ENCODE data around the gene MRPL52.
"Not testable (repeated sequence)": the region's sequence is repeated elsewhere in the genome, so short reads cannot be mapped to it uniquely, and the experiment has no call there.

MRPL52 gene

DNA sequence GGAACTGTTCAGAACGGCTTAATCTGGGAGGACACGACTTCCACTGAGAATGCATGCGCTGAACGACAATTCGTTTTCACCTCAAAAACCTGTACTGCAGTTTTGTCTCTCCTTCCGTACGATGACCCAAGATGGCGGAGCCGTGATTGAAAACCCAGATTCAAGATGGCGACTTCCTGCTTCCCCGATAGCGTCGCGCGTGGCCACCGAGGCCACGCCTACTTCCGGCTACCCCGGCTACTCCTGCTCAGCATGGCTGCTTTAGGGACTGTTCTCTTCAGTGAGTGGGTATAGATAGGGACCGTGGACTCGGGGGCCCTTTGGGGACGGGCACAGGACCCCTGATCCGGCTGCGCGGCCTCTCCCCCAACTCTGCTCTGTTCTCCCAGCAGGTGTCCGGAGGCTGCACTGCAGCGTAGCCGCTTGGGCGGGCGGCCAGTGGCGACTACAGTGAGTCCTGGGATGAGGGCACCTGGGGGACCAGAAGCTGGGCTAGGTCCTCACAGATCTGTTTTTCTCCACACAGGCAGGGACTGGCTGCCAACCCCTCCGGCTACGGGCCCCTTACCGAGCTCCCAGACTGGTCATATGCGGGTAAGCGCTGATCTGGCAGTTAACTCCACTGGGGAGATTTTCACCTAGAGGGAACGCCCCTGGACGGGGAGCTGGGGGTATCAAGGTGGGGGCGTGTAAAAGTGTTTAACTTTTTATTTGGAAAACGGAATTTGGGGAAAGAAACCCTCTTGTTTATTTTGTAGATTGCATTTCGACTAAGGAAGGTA lies at the start of gene MRPL52:
Gene MRPL52 (plus strand): TSS at position 227 of the 782 bp plus-strand sequence. CDS start 26 bp downstream, at position 253.
- peak; percentile 100 for DNase-seq

DNA sequence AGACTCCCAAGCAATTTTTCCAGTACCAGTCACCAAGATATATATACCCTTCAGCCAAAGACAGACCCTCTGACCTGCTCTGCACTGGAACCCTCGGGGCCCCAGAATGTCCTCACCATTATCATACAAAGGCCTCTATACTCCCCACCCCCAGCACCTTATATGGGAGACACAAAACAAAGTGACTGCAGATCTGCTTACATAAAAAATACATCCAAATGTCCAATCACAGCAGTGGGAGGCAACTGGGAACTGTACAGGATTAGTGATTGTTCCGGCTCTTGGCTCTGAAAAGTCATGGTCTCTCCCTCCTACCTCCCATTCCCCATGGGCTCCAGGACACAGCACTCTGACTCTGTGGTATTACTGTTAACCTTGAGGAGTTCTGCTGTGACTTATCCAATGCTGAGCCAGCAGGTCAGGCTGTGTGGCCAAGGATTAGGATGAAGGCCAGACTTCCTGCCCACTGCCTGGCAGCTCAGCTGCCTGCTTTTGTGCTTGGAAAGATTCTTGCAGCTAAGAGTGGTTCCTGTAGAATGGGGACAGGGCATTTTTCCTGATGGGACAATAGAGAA lies 49.5 kb upstream of the MRPL52 start:
- DNase-seq: no peak

DNA sequence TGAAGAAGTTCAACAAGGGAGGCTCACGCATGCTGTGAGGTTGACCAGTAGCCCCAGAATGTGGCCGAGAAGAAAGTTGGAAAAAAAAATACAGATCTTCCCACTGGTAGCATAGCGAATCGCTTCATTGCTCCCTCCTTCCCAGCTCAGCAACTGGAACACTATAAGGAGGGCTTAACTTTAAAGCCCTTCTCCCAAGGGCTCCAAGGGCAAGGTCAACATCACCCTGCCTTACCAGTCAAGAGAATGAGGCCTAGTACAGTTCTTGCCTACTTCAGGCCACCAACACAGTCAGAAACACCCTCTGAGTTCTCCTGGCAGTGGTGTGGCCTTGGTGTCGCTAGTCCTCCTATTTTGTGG lies 48.8 kb upstream of the MRPL52 start:
- DNase-seq: no peak

DNA sequence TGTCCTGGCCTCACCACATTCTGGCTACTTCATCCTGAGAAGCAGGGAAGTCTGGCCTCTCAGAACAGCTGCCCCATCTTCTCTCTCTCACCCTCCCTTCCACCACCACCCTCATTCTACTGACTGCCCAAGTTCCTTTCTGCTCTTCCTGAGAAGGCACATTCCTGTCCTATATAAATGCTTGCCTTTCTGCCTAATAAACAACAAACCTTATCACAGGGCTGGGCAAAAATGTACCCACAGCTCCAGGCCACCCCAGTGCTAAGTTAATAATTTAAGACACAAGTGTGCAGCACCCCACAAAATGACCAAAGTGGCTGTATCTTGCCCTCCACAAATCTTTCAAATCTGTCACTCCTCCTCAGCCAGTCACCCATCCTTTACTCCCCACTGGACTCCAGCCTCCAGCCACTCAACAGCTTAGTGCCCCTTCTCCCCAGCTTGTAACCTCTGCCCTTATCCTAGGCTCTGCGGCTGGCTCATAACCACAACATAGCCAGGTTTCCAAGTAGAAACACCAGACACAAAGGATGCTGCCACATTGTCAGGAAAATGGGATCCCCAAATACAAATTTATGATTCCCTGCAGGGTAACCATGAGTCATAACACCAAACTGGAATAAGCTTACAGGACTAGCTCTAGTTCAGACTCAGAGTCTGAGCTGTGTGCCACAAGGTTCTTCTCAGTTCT lies 48.2 kb upstream of the MRPL52 start:
- no peak for DNase-seq

DNA sequence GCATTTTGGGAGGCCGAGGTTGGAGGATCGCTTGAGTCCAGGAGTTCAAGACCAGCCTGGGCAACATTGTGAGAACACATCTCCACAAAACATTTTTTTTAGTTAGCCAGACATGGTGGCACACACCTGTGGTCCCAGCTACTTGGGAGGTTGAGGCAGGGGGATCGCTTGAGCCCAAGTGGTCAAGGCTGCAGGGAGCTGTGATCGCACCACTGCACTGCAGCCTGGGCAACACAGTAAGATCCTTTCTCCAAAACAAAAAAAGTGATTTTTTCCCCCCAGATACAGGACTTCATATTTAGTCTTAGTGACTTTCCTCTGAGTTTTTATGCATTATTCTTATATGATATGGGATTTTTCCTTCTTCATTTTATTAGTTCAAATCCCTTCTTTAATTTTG lies 43.0 kb upstream of the MRPL52 start:
- no peak for DNase-seq

DNA sequence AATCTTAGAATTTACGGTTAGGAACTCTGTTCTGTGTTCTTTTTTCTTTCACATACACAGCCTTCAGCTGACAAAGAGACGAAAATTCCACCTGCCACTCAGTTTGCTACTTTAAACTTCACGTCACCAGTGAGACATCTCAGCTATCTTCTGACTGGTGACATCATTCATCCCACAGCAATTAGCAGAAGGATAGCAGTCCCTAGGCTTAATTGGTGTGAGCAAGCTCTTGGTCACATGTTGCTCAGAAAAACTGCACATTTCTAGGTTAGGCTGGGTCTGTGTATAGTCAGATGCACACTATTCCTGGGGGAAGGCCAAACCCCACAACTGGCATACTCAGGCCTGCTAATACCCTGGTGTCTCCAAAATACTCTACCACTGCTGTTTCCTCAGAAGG lies 38.4 kb upstream of the MRPL52 start:
- DNase-seq: no peak

DNA sequence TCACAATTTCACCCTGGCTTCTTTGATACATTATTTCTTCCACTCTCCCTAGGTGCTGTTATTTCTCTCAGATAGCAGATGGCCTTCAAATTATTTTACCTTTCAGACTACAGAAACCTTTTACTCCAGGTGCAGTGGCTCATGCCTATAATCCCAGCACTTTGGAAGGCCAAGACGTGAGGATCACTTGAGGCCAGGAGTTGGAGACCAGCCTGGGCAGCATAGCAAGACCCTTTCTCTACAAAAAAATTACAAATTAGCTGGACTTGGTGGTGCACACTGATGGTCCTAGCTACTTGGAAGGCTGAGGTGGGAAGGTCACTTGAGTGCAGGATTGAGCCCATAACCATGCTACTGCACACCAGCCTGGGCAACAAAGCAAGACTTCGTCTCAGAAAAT lies 37.5 kb upstream of the MRPL52 start:
- DNase-seq: no peak

DNA sequence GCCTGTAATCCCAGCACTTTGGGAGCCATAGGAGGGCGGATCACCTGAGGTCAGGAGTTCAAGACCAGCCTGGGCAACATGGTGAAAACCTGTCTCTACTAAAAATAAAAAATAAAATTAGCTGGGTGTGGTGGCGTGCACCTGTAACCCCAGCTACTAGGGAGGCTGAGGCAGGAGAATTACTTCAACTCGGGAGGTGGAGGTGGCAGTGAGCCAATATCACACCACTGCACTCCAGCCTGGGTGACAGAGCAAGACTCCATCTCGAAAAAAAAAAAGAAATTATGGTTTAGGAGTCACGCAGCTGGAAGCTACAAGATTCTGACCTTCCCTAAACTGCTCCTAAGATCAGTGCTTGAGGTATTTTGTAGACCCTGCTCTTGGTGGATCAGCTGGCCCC lies 36.1 kb upstream of the MRPL52 start:
- DNase-seq: not testable (repeated sequence)

DNA sequence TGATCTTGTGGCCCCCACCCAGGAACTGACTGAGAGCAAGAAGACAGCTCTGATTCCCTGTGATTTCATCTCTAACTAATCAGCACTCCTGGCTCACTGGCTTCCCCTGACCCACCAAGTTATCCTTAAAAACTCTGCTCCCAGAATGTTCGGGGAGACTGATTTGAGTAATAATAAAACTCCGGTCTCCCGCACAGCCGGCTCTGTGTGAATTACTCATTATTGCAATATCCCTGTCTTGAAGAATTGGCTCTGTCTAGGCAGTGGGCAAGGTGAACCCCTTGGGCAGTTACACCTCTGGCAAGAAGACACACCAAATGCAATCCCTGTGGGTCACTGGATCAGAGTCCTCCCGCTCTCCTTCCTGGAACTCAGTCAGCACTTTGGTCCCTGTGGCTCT lies 35.7 kb upstream of the MRPL52 start:
- DNase-seq: no peak

DNA sequence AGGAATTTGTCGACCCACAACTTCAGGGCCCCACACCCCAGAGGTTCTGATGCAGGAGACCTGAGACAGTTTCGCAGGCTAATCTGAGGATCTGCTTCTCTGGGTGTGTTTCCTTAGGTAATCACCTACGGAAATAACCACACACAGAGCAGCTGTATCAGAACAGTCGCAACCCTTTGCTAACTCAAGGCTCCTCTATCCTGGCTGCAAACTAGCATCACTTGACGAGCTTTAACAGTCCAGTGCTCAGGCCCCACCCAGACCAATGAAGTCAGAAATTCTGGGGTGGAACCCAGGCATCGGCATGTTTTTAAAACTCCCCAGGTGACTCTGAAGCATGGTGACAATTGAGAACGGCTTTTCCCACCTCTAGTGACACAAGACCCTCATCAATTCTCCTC lies 35.1 kb upstream of the MRPL52 start:
- no peak for DNase-seq

DNA sequence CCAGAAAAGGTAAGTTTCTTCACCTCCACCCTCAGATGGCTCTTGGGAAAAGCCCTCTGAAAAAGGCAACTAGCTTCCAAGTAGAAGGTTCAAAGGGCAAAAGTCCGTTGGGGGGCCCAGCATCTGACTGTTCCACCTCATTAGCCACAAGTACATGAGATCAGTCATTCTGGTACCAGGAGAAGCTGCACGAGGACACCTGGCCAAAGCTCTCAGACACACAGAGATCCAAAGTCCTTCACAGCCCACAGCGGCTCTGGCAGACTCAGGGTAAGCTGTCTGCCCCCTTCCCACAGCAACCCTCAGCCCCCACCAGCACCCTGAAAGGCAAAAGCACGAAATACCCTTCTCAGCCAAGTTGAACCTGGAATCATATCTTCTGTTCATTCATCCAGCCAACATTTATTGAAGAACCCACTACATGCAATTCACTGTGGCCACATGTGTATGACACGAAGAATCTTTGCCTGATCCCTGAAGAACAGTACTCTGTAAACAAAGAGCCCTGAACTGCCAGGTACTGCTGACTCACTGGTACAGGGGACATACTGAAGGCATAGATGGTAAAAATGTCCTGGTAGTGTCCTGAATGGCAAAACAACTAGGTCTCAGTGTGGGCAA lies 33.5 kb upstream of the MRPL52 start:
- DNase-seq: no peak

DNA sequence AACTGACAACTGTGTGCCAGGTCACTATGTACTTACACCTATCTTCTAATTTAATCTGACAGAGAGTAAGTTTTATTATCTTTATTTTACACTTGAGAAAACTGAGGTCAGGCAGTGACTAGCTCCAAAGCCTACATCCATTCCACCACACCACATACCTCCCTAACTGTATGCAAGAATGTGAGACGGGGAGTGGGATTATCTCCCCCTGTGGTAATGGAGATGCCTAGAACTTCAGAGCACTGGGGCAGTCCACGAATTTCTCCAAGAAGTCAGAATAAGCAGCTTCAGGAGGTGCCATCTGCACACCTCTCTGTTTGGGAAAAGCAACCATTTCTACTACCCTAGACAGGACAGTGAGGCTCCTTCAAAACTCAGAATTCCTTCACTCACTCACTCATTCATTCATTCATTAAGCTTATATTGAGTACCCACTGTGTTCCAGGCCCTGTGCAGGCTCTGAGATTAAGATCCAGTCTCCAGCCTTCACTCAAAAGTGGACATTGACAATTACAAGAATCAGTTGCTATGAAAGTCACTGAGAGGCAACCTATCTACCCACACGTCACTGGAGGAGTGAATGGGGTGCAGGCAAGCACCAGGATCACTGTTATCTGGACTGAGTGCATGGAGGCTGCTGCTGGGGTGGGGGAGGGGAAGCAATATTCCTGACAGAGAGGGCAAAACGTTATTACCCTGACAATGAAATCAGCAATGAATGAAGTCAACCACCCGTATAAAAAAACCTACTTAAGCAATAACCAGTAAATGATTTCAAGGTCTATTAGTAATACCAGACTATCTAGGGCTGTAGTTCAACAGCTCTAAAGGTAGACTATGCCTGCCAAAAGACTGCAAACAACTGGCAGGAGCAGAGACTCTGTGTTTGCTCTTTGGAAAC lies 32.4 kb upstream of the MRPL52 start:
- DNase-seq: no peak

DNA sequence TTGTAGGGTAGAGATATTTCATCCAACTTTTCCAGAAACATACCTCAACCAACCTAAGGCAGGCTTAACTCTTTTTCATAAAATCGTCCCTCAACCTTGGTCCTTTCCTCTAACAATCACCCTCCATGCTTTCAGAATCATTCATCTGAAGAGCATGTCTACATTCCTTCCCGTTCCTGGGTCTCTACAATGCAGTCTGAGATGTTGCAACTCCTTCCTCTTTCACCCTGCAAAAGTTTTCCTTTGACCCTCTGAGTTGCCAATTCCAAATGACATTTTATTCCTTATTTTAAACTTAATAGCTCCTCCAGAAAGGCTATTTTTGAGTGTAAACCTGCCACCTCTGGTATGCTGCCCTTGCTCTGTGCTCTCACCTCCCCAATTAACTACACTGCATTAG lies 31.2 kb upstream of the MRPL52 start:
- DNase-seq: no peak

DNA sequence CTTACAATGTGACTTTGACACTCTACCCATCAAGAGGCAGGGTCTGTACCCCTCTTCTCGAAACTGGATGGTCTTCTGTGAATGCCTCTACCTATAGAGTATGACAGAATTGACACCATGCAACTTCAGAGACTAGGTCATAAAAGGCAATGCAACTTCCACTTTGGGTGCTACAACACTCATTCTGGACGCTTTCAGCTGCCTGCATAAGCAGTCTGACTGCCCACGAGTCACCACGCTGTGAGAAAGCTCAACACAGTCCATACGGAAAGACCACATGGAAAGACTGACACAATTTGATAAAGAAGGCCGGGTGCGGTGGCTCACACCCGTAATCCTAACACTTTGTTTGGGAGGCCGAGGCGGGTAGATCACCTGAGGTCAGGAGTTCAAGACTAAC lies 29.3 kb upstream of the MRPL52 start:
- no peak for DNase-seq

DNA sequence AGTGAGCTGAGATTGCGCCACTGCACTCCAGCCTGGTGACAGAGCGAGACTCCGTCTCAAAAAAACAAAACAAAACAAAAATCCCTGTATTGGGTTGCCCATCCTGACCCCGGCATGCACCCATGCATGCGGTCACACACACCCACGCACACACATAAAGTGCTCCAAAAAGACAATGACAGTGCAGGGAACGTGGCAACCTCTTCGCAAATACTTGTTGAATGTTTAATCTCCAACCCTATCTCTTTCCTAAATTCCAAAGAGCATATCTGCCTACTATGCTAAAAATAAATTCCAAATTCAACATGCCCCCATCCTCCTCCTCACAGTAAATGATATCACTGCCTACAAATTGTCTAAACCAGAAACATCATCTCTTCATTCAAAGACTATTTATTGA lies 28.0 kb upstream of the MRPL52 start:
- no peak for DNase-seq

DNA sequence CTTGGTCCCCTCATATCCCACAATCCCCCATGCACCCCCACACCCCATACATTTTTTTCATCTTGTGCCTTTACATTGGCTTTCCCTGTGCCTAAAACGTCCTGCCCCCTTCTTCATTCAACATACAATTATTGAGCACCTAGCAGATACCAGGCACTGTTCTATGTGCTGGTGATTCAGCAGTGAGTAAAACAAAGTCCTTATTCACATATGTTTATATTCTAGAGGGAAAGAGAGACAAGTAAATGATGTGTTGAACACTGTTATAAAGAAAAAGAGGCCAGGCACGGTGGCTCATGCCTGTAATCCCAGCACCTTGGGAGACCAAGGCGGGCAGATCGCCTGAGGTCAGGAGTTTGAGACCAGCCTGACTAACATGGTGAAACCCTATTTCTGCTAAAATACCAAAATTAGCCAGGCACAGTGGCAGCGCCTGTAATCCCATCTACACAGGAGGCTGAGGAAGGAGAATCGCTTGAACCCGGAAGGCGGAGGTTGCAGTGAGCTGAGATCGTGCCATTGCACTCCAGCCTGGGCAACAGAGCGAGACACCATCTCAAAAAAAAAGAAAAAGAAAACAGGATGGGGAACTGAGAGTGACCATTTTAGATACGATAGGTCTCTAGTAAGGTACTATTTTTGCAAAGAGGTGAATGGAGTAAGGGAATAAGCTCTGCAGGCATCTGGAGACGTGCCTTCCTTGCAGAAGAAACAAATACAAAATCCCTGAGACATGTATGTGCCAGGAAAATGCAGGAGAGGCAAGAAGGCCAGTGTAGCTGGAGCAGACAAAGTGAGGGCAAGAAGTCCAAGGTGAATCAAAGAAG lies 26.6 kb upstream of the MRPL52 start:
- no peak for DNase-seq

DNA sequence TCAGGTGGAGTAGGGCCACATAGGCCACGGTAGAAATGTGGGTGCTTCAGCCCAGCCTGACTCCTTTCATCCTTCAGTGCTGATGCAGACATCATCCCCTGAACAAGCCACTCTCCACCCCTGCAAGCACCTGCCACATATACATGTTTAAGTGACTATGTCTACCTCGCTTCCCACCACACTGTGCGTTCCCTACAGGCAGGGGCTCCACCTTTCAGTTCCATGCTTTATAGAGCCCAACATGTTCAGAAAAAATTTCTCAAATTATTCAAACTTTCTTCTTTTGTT lies 26.1 kb upstream of the MRPL52 start:
- DNase-seq: no peak

DNA sequence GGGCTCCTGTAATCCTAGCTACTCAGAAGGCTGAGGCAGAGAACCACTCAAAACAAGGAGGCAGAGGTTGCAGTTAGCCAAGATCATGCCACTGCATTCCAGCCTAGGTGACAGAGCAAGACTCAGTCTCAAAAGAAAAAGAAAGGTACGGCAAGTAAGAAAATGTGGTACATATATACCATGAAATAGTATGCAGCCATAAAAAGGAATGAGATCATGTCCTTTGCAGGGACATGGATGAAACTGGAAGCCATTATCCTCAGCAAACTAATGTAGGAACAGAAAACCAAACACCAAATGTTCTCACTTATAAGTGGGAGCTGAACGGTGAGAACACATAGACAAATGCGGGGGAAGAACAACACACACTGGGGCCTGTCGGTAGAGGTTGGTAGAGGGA lies 24.5 kb upstream of the MRPL52 start:
- not testable (repeated sequence) for DNase-seq

DNA sequence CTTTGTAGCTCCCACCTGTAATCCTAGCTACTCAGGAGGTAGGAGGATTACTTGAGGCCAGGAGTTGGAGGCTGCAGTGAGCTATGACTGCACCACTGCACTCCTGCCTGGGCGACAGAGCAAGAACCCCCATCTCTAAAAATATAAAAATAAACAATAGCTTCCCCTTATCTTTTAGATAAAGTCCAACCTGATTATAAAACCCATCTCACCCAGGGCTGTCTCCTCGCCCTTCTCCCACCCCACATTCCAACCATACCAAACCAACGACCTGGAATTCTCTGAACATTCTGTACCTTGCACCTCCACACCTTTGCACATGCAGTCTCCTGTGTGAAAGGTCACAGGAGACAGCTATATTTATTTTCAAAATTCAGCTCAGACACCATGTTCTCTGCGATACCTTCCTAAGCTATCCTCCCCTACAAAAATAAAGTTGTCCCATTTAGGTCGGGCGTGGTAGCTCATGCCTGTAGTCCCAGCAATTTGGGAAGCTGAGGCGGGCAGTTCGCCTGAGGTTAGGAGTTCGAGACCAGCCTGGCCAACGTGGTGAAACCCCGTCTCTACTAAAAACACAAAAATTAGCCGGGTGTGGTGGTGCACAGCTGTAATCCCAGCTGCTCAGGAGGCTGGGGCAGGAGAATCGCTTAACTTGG lies 22.1 kb upstream of the MRPL52 start:
- DNase-seq: no peak

DNA sequence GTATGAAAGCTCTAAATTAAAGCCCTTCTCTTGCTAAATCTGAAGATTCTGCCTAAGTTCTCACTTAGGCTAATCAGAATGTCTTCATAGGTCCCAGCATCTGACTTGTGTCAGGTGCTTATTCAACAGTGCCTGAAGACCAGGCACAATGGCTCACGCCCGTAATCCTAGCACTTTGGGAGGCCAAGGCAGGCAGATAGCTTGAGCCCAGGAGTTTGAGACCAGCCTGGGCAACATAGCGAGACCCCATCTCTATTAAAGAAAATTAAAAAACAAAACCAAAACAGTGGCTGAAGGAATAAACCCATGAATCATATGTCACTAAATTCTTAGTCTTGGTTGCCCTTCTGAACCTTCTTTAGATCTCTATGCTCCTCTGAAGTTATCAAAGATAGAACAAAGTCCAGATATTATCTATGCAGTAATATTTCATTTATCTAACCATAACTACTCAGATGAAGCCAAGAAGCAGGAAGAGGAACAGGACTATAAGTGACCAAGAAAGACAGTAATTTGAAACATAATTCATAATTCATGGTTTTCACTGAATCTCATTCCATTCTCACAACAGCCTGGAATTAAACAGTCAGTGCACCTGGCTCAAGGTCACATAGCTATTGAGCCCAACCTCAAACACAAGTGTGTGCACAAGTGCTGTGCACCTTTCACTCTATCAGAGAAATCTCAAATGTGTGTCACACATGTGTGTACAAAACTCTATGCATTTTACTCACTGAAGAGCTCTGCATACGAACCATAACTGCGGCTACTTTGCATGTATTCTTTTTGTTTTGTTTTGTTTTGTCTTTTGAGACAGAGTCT lies 21.1 kb upstream of the MRPL52 start:
- no peak for DNase-seq

DNA sequence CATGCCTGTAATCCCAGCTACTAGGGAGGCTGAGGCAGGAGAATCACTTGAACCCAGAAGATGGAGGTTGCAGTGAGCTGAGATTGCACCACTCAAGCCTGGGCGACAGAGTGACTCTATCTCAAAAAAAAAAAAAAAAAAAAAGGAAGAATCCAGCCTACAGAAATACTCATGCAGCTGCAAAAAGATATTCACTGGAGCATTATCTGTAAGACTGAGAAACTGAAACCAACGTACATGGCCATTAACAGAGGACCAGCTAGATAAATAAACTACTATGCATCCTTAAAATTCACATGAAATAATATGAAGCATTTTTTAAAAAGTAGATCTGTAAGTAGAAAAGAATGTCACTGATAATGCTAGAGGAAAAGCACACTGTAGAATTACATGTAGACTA lies 18.0 kb upstream of the MRPL52 start:
- DNase-seq: no peak

All from NCI-H2171 treated with DMSO at 0.1 percent for 48 hours (cell line).